Suprapubic skin (tissue), 3 donors: Measurements from ENCODE around the gene MALT1.

Experiments
- POLR2A ChIP-seq, 2 donors: fragments of 450-650 bp; IDR thresholded peaks; one replicate each; pipeline ENCODE4 v1.6.1; 2017; ENCODE audit warnings: antibody characterized with exemption in 2 of 2, mild to moderate bottlenecking in 2 of 2, moderate library complexity in 2 of 2
- TF ChIP-seq, protein P1 (sequence below), 2 donors: fragments of 200-600 bp in 1 of 2; fragments of 450-650 bp in 1 of 2; sonication (generic) in 1 of 2; IDR thresholded peaks; one replicate each; pipeline ENCODE4 v1.5.1; 2016 to 2019; ENCODE audit warnings: antibody characterized with exemption in 2 of 2, mild to moderate bottlenecking in 1 of 2, moderate library complexity in 1 of 2

DNA sequence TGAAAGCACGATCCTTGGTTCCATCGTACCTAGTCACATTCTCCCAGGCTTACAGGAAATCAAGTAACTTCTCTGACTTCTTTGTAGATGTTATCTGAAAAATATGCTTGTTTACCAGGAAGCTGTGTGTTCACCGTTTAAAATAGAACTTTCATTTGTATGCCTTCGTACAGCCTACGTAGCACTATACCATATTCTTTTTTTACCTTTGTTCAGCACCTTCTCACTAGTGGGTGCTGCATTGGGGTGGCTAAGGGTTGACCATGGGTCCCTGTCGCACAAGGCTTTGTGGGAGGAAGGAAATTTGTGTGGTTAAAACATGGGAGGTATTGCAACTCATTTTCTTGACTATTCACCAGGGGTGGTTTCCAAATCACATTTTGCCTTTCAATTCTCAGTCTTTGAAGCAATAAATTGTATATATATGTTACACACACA, 16.6 kb downstream of the MALT1 start:
- TF ChIP-seq POLR2A (IDR thresholded peaks at IDR 0.05): no peak
- TF ChIP-seq, protein P1, sequence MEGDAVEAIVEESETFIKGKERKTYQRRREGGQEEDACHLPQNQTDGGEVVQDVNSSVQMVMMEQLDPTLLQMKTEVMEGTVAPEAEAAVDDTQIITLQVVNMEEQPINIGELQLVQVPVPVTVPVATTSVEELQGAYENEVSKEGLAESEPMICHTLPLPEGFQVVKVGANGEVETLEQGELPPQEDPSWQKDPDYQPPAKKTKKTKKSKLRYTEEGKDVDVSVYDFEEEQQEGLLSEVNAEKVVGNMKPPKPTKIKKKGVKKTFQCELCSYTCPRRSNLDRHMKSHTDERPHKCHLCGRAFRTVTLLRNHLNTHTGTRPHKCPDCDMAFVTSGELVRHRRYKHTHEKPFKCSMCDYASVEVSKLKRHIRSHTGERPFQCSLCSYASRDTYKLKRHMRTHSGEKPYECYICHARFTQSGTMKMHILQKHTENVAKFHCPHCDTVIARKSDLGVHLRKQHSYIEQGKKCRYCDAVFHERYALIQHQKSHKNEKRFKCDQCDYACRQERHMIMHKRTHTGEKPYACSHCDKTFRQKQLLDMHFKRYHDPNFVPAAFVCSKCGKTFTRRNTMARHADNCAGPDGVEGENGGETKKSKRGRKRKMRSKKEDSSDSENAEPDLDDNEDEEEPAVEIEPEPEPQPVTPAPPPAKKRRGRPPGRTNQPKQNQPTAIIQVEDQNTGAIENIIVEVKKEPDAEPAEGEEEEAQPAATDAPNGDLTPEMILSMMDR (IDR thresholded peaks at IDR 0.05): no peak
